Stimulated activated effector memory CD8-positive, alpha-beta T cell treated with anti-CD3 and anti-CD28 coated beads, Interleukin-12 subunit alpha, Interleukin-12 subunit beta, amount 100 ng/mL, for 72 hours (primary cell): ENCODE data around the gene ATP11C.
A peak's percentile ranks its signal among the peaks of the same experiment; 100 is the strongest.
"Not testable (repeated sequence)": the region's sequence is repeated elsewhere in the genome, so short reads cannot be mapped to it uniquely, and the experiment has no call there.

Experiments used
- ATAC-seq: fragments of 150-1000 bp; cut with Tn5 transposase; 2 replicates; pipeline ENCODE4 v1.10.0; 2021
- DNase-seq, 2 donors: peaks; one replicate each; pipeline ENCODE4 v3.0.0; 2021 to 2022; ENCODE audit warnings: low spot score in 2 of 2
- H3K27ac Mint-ChIP-seq: one replicate; pipeline ENCODE4 v1.8.0; 2022; ENCODE audit warnings: mild to moderate bottlenecking, mixed read lengths
- H3K36me3 Mint-ChIP-seq: one replicate; pipeline ENCODE4 v1.8.0; 2022; ENCODE audit warnings: mild to moderate bottlenecking, mixed read lengths
- H3K4me1 Mint-ChIP-seq: one replicate; pipeline ENCODE4 v1.8.0; 2022; ENCODE audit warnings: mixed read lengths
- H3K4me3 Mint-ChIP-seq: one replicate; pipeline ENCODE4 v1.8.0; 2022; ENCODE audit warnings: mild to moderate bottlenecking, mixed read lengths
- H3K9me3 Mint-ChIP-seq: one replicate; pipeline ENCODE4 v1.8.0; 2022; ENCODE audit warnings: mixed read lengths

Gene ATP11C

DNA sequence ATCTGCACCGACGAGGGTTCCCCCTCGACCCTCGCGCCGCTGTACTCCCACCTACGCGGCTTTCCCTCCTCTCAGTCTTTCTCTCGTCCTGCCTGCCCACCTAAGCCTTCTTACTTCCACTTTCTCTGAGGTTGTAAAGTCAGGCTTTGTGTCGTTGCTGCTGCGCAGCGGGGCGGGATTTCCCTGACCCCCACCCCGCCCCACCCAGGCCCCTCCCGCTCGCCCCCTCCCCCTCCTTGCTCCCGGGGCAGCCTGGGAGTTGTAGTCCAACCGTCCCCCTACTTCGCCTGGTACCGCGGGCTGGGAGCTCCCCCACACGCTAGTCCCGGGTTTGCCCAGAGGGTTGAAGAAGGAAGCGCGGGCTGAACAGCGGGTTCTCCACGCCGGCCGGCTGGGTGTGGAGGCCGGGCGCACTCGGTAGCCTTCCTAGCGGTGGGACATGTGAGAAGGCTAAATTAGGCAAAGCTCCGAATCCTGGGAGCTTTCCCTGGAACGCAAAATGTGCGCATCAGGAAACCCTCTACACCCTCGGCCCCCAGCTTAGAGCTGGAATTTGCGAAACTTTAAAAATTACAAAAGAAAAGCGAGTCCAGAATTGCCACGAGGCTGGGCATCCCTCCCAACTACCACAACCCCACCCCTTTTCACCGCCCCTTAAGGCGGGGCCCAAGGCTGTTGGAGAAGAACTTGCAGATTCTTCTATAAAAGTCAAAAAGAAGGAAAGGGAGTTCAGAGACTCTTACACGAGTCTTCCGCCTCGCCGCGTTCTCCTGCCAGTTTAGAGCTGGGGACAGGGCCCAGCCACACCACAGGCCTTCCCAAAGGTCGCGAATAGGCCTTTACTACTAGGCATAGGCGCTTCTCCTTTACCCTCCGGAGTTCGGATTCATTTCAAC lies at the start of gene ATP11C:
TSS of gene ATP11C (minus strand) at position 153 of the 896 bp plus-strand sequence. CDS start 1,011 bp downstream, outside the sequence.
- H3K9me3 Mint-ChIP-seq: no peaks in the 10 kb centered on the region
- peak within 1 kb of the TSS; percentile 92 for H3K27ac Mint-ChIP-seq
- ATAC-seq: peak; percentile 88

DNA sequence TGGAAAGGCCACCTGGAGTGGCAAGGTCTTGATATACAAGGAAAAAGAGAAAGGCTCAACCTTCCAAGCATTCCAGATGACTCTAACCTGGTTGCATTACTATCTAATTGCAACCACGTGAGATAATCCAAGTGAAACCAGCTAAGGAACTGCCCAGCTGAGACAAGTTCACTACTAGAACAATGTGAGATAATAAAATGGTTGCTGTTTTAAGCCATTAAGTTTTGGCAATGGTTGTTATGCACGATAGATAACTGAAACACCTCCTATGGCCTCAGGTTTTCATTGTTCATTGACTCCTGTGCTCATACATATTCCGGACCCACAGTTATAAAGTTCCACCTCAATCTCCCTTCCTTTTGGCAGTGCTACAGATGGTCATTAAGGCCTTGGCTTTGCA lies 41.6 kb upstream of the ATP11C start:
- no peak for ATAC-seq

More for the DNA sequence above, at the start of gene ATP11C:
- Mint-ChIP-seq H3K4me1 (peaks cover 9% of the 10 kb centered on the region), H3K36me3 (no peaks in the 10 kb centered on the region), H3K4me3 (peak within 1 kb of the TSS; percentile 78)
- DNase-seq: peak; percentile 63 to 80

DNA sequence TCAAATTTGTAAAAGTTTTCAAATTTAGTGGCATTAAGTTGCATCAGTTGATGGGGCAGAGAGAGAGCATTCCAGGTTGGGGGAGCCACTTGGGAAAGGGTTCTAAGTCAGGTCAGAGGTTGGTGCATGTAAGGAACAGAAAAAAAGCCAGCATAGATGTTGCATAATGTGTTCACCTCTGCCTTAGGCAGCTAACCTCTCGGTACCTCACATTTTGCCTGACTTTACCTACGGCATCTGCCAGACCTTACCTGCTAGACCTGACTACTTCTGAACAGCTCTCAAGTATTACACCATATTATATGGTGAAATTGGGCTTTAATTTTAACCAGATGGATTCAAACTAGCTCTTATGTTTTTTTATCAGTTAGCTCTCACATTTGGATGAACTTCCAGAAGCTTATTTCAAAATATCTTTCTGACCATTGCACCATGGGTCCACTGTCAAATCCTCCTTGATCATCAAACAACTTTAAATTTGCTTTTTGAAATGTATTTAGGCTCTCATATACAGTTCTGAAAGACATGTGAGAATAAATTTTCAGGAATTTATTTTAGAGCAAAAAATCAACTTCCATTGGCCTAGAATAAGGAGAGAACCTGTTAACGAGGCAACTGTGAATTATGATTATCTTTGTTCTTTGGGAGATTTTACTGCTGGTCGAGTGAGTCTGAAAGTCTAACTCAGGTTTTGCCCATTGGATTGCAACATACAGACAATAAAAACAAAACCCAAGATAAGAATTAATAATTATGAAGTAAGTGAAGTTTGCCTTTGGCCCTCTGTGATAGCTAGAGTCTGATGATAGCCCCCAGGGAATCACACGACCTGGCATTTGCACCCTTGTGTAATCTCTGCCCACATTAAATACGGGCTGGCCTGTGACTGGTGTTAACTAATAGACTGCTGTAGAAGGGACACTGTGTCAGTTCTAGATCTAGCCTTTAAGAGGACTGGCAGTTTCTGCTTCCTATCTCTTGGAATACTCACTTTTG lies 40.1 kb upstream of the ATP11C start:
- no peak overlapping the region for H3K4me3 Mint-ChIP-seq
- H3K4me1 Mint-ChIP-seq: no peaks in the 10 kb centered on the region
- H3K9me3 Mint-ChIP-seq: no peaks in the 10 kb centered on the region
- H3K27ac Mint-ChIP-seq: no peak overlapping the region
- ATAC-seq: no peak
- H3K36me3 Mint-ChIP-seq: no peaks in the 10 kb centered on the region
- DNase-seq: no peak

More for the DNA sequence above, 41.6 kb upstream of the ATP11C start:
- no peaks in the 10 kb centered on the region for H3K9me3 Mint-ChIP-seq
- no peak overlapping the region for H3K27ac Mint-ChIP-seq
- H3K36me3 Mint-ChIP-seq: no peaks in the 10 kb centered on the region
- H3K4me1 Mint-ChIP-seq: no peaks in the 10 kb centered on the region
- H3K4me3 Mint-ChIP-seq: no peak overlapping the region
- DNase-seq: no peak

DNA sequence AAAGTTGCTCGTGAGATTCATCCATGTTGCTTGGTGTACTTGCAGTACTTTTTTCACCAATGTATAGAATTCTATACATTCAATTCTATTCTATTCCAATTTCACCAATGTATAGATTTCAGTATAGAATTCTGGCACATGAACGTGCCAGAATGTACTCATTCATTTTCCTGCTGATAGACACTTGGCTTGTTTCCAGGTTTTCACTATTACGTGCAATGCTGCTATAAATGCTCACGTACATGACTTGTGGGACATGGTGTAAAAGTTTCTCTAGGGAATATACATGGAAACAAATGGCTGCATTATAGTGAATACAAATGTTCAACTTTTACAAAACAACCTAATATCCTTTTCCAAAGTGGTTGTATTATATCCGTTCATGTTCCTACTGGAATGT lies 39.3 kb upstream of the ATP11C start:
- H3K36me3 Mint-ChIP-seq: no peaks in the 10 kb centered on the region
- H3K4me3 Mint-ChIP-seq: no peak overlapping the region
- no peaks in the 10 kb centered on the region for H3K9me3 Mint-ChIP-seq
- no peaks in the 10 kb centered on the region for H3K4me1 Mint-ChIP-seq
- DNase-seq (no peak), ATAC-seq (no peak)
- H3K27ac Mint-ChIP-seq: no peak overlapping the region

DNA sequence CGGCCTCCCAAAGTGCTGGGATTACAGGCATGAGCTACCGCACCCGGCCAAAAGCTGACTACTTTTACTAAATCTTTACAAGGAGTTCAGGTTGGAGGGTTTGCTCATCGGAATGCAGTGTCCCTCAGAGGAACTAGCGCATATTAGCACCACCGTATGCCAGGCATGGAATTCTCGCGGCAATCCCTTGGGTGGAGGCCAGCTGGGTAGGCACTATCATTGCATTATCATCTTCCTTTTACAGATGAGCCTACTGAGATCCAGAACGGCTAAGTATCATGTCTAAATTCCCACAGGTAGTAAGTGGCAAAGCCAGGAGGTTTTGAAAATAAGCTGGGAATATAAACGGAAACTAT lies 38.5 kb upstream of the ATP11C start:
- Mint-ChIP-seq H3K4me3 (no peak overlapping the region), H3K9me3 (no peaks in the 10 kb centered on the region), H3K4me1 (no peaks in the 10 kb centered on the region), H3K27ac (no peak overlapping the region), H3K36me3 (no peaks in the 10 kb centered on the region)
- ATAC-seq: no peak
- DNase-seq: no peak

DNA sequence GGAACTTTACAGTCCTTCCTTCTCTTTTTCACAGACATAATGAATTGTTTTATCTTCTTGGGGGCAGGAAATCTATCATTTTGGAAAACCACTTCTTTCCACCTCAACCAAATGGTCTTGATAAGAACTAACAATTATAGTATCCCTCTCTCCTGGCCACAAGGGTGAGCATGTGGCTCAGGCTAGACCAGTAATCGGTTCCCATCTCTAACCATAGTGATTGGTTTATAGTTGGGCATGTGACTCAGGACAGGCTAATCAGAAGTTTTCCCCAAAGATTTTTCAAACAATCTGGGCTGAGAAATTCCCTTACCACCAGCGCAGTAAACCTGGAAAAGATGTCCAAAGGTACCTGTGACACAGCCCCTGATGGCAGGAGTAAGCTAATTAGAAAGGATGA lies 36.4 kb upstream of the ATP11C start:
- Mint-ChIP-seq H3K36me3 (no peaks in the 10 kb centered on the region), H3K4me1 (no peaks in the 10 kb centered on the region), H3K4me3 (no peak overlapping the region), H3K9me3 (no peaks in the 10 kb centered on the region), H3K27ac (no peak overlapping the region)
- ATAC-seq (no peak), DNase-seq (no peak)

DNA sequence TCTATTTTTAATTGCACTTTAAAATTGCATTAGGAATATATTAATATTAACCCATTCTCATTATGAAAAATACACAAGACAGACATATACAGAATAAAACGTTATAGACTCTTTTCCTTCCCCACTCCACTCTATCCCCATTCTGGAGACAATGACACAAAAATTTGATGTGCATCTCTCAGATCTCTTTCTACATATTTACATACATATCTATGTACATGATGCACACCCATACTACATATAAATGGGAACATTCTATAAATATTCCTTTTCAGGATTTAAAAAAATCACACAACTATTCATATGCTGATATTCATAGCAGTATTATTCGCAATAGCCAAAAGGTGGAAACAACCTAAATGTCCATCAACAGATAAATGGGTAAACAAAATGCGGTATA lies 34.9 kb upstream of the ATP11C start:
- no peaks in the 10 kb centered on the region for H3K4me1 Mint-ChIP-seq
- no peak overlapping the region for H3K4me3 Mint-ChIP-seq
- no peaks in the 10 kb centered on the region for H3K36me3 Mint-ChIP-seq
- ATAC-seq (no peak), DNase-seq (no peak)
- no peaks in the 10 kb centered on the region for H3K9me3 Mint-ChIP-seq
- H3K27ac Mint-ChIP-seq: no peak overlapping the region

DNA sequence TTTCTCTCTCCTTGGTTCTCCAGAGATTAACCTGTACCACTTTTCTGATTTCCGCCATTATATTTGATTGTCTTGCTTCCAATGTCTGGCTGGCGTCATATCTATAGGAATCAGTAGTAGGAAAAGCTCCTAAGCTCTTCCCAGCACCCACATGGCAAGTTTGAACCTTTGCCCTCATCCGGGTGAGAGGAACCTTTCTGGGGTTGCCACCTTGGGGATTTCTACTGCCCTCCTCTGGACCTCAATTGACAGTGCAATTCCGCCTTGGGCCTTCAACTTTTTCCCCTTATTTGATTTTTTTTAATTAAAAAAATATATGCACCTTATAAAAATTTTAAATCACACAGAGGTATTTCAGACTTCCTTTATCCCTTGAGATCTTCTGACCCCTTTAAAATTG lies 34.4 kb upstream of the ATP11C start:
- Mint-ChIP-seq H3K4me3 (no peak overlapping the region), H3K36me3 (no peaks in the 10 kb centered on the region), H3K27ac (no peak overlapping the region), H3K4me1 (no peaks in the 10 kb centered on the region), H3K9me3 (no peaks in the 10 kb centered on the region)
- ATAC-seq (no peak), DNase-seq (no peak)

DNA sequence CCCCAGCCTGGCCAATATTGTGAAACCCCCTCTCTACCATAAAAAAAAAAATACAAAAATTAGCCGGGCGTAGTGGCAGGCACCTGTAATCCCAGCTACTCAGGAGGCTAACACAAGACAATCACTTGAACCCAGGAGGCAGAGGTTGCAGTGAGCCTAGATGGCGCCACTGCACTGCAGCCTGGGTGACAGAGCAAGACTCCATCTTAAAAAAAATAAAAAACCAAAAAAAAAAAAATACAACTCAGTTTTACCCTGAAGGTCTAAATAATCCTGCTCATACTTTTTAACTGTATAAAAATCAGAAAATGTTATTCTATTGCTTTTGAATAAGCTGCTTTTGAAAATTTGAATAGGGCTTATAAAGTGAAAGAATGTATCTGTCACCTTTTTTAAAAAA lies 33.3 kb upstream of the ATP11C start:
- not testable (repeated sequence) for H3K9me3 Mint-ChIP-seq, H3K36me3 Mint-ChIP-seq, ATAC-seq, H3K27ac Mint-ChIP-seq, DNase-seq, H3K4me1 Mint-ChIP-seq, H3K4me3 Mint-ChIP-seq

DNA sequence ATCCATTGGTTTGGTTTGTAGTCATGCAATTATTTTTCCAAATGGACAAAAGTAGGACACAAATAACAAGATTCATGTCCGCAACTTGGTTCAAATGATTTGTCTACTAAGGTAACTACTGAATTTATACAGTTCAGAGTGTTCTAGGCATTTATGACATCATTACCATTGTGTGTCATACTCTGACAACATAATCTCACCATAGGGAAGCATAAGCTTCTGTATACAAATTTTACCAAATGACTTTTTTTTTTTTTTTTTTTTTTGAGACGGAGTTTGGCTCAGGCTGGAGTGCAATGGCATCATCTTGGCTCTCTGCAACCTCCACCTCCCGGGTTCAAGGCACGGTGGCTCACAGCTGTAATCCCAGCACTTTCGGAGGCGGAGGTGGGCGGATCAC lies 32.6 kb upstream of the ATP11C start, which contains the start of gene CXorf66:
TSS of gene CXorf66 (minus strand) at position 101 of the 400 bp plus-strand sequence. CDS start at position 76, 25 bp downstream.
- H3K36me3 Mint-ChIP-seq: no peaks in the 10 kb centered on the region
- ATAC-seq (no peak), DNase-seq (no peak)
- H3K4me3 Mint-ChIP-seq: no peak within 1 kb of the TSS
- no peaks in the 10 kb centered on the region for H3K9me3 Mint-ChIP-seq
- no peaks in the 10 kb centered on the region for H3K4me1 Mint-ChIP-seq
- no peak within 1 kb of the TSS for H3K27ac Mint-ChIP-seq

DNA sequence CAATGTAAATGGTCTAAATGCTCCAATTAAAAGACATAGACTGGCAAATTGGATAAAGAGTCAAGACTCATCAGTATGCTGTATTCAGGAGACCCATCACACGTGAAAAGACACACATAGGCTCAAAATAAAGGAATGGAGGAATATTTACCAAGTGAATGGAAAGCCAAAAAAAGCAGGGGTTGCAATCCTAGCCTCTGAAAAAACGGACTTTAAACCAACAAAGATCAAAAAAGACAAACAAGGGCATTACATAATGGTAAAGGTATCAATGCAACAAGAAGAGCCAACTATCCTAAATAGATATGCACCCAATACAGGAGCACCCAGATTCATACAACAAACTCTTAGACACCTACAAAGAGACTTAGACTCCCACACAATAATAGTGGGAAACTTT lies 28.2 kb upstream of the ATP11C start:
- not testable (repeated sequence) for H3K36me3 Mint-ChIP-seq, H3K4me1 Mint-ChIP-seq, H3K9me3 Mint-ChIP-seq, H3K4me3 Mint-ChIP-seq, ATAC-seq, H3K27ac Mint-ChIP-seq, DNase-seq

DNA sequence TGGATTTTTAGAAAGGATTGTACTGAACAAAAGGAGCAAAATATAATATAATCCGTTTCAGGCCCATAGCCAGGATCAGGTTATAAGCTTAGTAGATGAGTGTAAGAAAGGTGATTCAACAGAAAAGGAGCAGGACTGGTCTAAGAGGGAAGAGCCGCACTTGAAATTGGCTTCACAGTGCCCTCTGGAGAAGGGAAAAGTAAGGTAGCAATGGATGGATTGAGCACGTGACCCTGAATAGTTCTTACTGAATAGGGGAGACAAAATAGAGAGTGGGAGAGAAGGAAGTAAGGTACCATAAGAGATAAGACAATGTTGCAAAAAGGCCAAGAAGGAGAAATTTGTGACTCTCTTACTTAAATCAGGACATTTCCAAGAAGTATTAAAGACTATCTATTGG lies 16.9 kb upstream of the ATP11C start:
- Mint-ChIP-seq H3K27ac (no peak overlapping the region), H3K4me1 (no peaks in the 10 kb centered on the region), H3K4me3 (no peak overlapping the region), H3K9me3 (no peaks in the 10 kb centered on the region), H3K36me3 (no peaks in the 10 kb centered on the region)
- DNase-seq (no peak), ATAC-seq (no peak)

DNA sequence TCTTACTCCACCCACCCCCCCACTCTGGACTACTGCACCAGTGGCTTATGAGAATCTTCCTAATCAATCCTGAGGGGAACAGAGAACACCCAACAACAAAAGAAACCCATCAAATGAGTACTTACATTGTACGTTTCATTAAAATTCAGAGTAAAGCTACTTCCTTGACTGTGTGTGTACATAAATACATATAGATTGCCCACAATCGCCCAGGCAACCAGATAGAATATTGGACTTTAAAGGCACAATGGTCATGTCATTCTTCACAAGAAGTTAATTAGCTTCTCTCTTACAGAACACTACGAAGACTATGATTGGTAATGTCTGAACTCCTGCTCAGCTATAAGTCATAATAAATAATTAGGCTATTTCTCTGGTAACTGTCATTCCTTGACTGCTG lies 12.2 kb upstream of the ATP11C start:
- ATAC-seq: no peak
- DNase-seq: no peak
- H3K9me3 Mint-ChIP-seq: no peaks in the 10 kb centered on the region
- no peaks in the 10 kb centered on the region for H3K36me3 Mint-ChIP-seq
- H3K27ac Mint-ChIP-seq: no peak overlapping the region
- H3K4me1 Mint-ChIP-seq: no peaks in the 10 kb centered on the region
- H3K4me3 Mint-ChIP-seq: no peak overlapping the region

DNA sequence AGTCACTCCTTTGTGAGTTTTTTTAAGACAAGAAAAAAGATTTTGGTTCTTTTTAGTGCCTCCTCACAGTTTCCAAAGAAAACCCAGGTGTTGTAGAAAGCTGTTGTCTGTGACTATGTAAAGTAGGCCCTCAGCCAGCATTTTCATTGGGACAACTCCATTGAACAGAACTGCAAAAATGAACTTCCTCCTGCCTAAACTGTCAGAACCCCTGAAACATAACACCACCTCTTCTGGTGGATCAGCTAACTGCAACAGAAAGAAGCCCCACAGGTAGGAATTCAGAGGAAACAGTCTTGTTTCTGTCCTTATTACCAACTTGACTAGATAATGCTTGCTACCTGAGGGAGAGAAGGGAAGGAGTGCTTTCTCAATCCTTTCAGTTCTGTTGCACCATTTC lies 3.4 kb upstream of the ATP11C start:
- ATAC-seq: no peak

DNA sequence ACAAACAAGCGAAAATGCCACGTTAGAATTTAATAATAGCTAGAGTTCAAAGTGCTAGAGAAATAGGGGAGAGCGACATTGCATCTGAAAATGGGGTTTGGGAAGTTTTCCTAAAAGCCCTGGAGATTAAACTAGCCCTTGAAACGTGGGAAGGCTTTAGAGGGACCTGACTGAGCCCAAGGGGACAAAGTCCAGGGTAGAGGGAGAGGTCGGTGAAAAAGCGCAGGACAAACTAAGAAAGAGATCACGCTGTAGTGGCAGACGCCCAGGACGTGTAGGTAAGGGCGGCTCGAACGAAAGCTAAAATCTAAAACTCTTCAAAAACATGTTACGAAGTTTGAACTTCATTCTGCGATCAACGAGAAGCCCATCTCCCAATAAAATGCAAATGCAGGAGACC lies 1.1 kb upstream of the ATP11C start:
- H3K4me3 Mint-ChIP-seq: peak overlapping the region; percentile 78
- DNase-seq: no peak
- no peak overlapping the region for H3K27ac Mint-ChIP-seq
- H3K4me1 Mint-ChIP-seq: peaks cover 9% of the 10 kb centered on the region
- H3K36me3 Mint-ChIP-seq: no peaks in the 10 kb centered on the region
- no peaks in the 10 kb centered on the region for H3K9me3 Mint-ChIP-seq
- no peak for ATAC-seq

More for the DNA sequence above, 3.4 kb upstream of the ATP11C start:
- Mint-ChIP-seq H3K27ac (no peak overlapping the region), H3K4me3 (no peak overlapping the region), H3K4me1 (no peaks in the 10 kb centered on the region), H3K36me3 (no peaks in the 10 kb centered on the region), H3K9me3 (no peaks in the 10 kb centered on the region)
- no peak for DNase-seq
